GM12878 (cell line): Measurements from ENCODE around the gene AMPD3. TPM values are rescaled to one million over a fixed set of nuclear protein-coding genes. Genes with fewer than 3 reads are reported as not detected.

Experiments
- BACH1 ChIP-seq: fragments of 450-650 bp; IDR thresholded peaks from 2 replicates; pipeline ENCODE4 v1.6.1; 2017; ENCODE audit warnings: mild to moderate bottlenecking, borderline replicate concordance
- BHLHE40 ChIP-seq, 2 experiments: fragments of 450-650 bp in 1 of 2; IDR thresholded peaks; 2 replicates each; pipeline ENCODE4 v1.6.1; 2011 to 2017; ENCODE audit warnings: low read depth in 2 of 2, borderline replicate concordance in 1 of 2, improper control_type of control experiment in 1 of 2, low read length in 1 of 2, mild to moderate bottlenecking in 1 of 2
- BMI1 ChIP-seq: fragments of 450-650 bp; IDR thresholded peaks from 2 replicates; pipeline ENCODE4 v1.6.1; 2016; ENCODE audit warnings: mild to moderate bottlenecking, moderate library complexity, borderline replicate concordance
- CTCF ChIP-seq, 3 experiments: IDR thresholded peaks in 2 of 3; conservative IDR thresholded peaks in 1 of 3; 2 replicates each; pipeline ENCODE4 v1.5.1; 2011; ENCODE audit warnings: low read depth in 3 of 3, low read length in 3 of 3, mild to moderate bottlenecking in 3 of 3, control low read depth in 2 of 3, moderate library complexity in 2 of 3, inconsistent platforms in 1 of 3, mixed read lengths in 1 of 3; ENCODE audit not compliant: control insufficient read depth in 2 of 3, insufficient read depth in 1 of 3; ENCODE audit errors: extremely low read depth in 1 of 3
- DPF2 ChIP-seq: fragments of 450-650 bp; IDR thresholded peaks from 2 replicates; pipeline ENCODE4 v1.6.1; 2017; ENCODE audit warnings: mild to moderate bottlenecking
- E4F1 ChIP-seq: fragments of 450-650 bp; IDR thresholded peaks from 2 replicates; pipeline ENCODE4 v1.6.1; 2018; ENCODE audit warnings: borderline replicate concordance, mild to moderate bottlenecking; ENCODE audit not compliant: partially characterized antibody
- EGR1 ChIP-seq, 2 experiments: IDR thresholded peaks; 1 replicate in 1 of 2; 2 replicates in 1 of 2; pipeline ENCODE4 v1.6.1; 2011 to 2012; ENCODE audit warnings: low read depth in 2 of 2, low read length in 2 of 2, borderline replicate concordance in 1 of 2, mild to moderate bottlenecking in 1 of 2, moderate library complexity in 1 of 2
- GATAD2B ChIP-seq: fragments of 450-650 bp; conservative IDR thresholded peaks from 2 replicates; pipeline ENCODE4 v1.6.1; 2017; ENCODE audit warnings: low read depth, mild to moderate bottlenecking, moderate library complexity
- IKZF1 ChIP-seq: fragments of 450-650 bp; conservative IDR thresholded peaks from 2 replicates; pipeline ENCODE4 v1.6.1; 2017; ENCODE audit warnings: antibody characterized with exemption, mild to moderate bottlenecking
- KLF5 ChIP-seq: fragments of 450-650 bp; IDR thresholded peaks from 2 replicates; pipeline ENCODE4 v1.6.1; 2014; ENCODE audit warnings: mild to moderate bottlenecking; ENCODE audit not compliant: partially characterized antibody
- NR2C1 ChIP-seq: fragments of 450-650 bp; IDR thresholded peaks from 2 replicates; pipeline ENCODE4 v1.6.1; 2017; ENCODE audit warnings: antibody characterized with exemption, mild to moderate bottlenecking, moderate library complexity
- POLR2A ChIP-seq: IDR thresholded peaks from 2 replicates; pipeline ENCODE4 v1.6.1; 2011; ENCODE audit warnings: low read depth, mild to moderate bottlenecking, low read length
- POLR2AphosphoS5 ChIP-seq: IDR thresholded peaks from 2 replicates; pipeline ENCODE4 v1.6.1; 2011; ENCODE audit warnings: mild to moderate bottlenecking, low read length, inconsistent platforms
- RAD21 ChIP-seq: IDR thresholded peaks from 2 replicates; pipeline ENCODE4 v1.6.1; 2011; ENCODE audit warnings: mild to moderate bottlenecking, low read depth, low read length, moderate library complexity; ENCODE audit not compliant: insufficient read depth
- SIX5 ChIP-seq: IDR thresholded peaks from 2 replicates; pipeline ENCODE4 v1.6.1; 2011; ENCODE audit warnings: mild to moderate bottlenecking, low read depth, low read length, moderate library complexity; ENCODE audit not compliant: severe bottlenecking
- SPI1 ChIP-seq: IDR thresholded peaks from 2 replicates; pipeline ENCODE4 v1.6.1; 2011; ENCODE audit warnings: low read depth, mild to moderate bottlenecking, low read length, moderate library complexity, borderline replicate concordance; ENCODE audit not compliant: insufficient read depth
- SRF ChIP-seq, 2 experiments: IDR thresholded peaks; 2 replicates each; pipeline ENCODE4 v1.6.1; 2011; ENCODE audit warnings: low read depth in 2 of 2, low read length in 2 of 2, mild to moderate bottlenecking in 1 of 2, moderate library complexity in 1 of 2
- TAF1 ChIP-seq: IDR thresholded peaks from 2 replicates; pipeline ENCODE4 v1.6.1; 2011; ENCODE audit warnings: mild to moderate bottlenecking, low read depth, low read length, borderline replicate concordance
- TBL1XR1 ChIP-seq: IDR thresholded peaks from 2 replicates; pipeline ENCODE4 v1.6.1; 2012; ENCODE audit warnings: low read depth, low read length, improper control_type of control experiment
- polyA plus RNA-seq, 11 experiments: library from polyadenylated mRNA; depleted of rRNA in 4 of 11; unstranded in 6 of 11; stranded (reverse) in 5 of 11; fragments of >200 nt; fragmentation: Nextera tagmentation in 4 of 11; fragmentation: Illumina TruSeq in 1 of 11; extraction: Ambion mirVana in 4 of 11; extraction: Trizol in 1 of 11; gene quantifications; 1 replicate in 1 of 11; 2 replicates in 10 of 11; pipeline versions ENCODE4 v1.2.1 to v1.2.3, GENCODE V29; 2011 to 2016; ENCODE audit warnings: inconsistent platforms in 2 of 11, missing spikeins in 2 of 11, low read depth in 1 of 11
- total RNA-seq, 4 experiments: library from RNA; depleted of rRNA in 3 of 4; stranded (reverse); fragments of >200 nt in 3 of 4; fragmentation: Illumina TruSeq in 1 of 4; extraction: Trizol in 1 of 4; gene quantifications; 2 replicates each; pipeline versions ENCODE4 v1.2.1 to v1.2.3, GENCODE V29; 2013 to 2021
- TF ChIP-seq, protein P1 (sequence below): fragments of 450-650 bp; IDR thresholded peaks from 2 replicates; pipeline ENCODE4 v1.6.1; 2017; ENCODE audit warnings: mild to moderate bottlenecking, moderate library complexity

AMPD3 gene
- total and polyA plus RNA-seq, 10 of the 15 experiments (the other 5 are each of a cell fraction or from before 2014, with no cell fraction given): 5.6 to 28.6 (median 15.9) TPM

GRCh38 chr11:10540915-10541560, 86.0 kb downstream of the AMPD3 start, which contains the start of gene RNF141 (continued):
- TF ChIP-seq DPF2 (peak; percentile 62), E4F1 (no peak), POLR2AphosphoS5 (peak; percentile 84), NR2C1 (no peak), SPI1 (no peak), RAD21 (peak; percentile 47), IKZF1 (peak; percentile 73), EGR1 (IDR thresholded peaks at IDR 0.05; ENCODE audit: borderline replicate concordance in 1 of 2, low read depth in 2 of 2, low read length in 2 of 2) (0 out of 3 replicates have a peak, but pooled peaks of 1 of the 2 experiments have one; percentile 48), CTCF (IDR thresholded peaks at IDR 0.05 in 2 of 3, conservative IDR thresholded peaks at IDR 0.05 in 1 of 3; ENCODE audit: control insufficient read depth in 2 of 3, extremely low read depth in 1 of 3, insufficient read depth in 1 of 3, low read depth in 3 of 3, low read length in 3 of 3) (peak; percentile 80 to 93 (median 91); a peak in 5 of 6 replicates), TAF1 (peak; percentile 59; the same call in 1 of the 2 replicates), KLF5 (peak; percentile 59), POLR2A (peak; percentile 98), TBL1XR1 (peak; percentile 38; the same call in 1 of the 2 replicates), SIX5 (peak; percentile 37), BACH1 (peak; percentile 33; the same call in 1 of the 2 replicates), GATAD2B (peak; percentile 80; the same call in 1 of the 2 replicates), SRF (IDR thresholded peaks at IDR 0.05; ENCODE audit: low read depth in 2 of 2, low read length in 2 of 2) (peak in 1 of 2 experiments; percentile 78; a peak in 2 of 4 replicates), BMI1 (peak; percentile 95), BHLHE40 (IDR thresholded peaks at IDR 0.05; ENCODE audit: borderline replicate concordance in 1 of 2, low read depth in 2 of 2, low read length in 1 of 2) (peak; percentile 24 to 61; a peak in 2 of 4 replicates)
- TF ChIP-seq, protein P1, sequence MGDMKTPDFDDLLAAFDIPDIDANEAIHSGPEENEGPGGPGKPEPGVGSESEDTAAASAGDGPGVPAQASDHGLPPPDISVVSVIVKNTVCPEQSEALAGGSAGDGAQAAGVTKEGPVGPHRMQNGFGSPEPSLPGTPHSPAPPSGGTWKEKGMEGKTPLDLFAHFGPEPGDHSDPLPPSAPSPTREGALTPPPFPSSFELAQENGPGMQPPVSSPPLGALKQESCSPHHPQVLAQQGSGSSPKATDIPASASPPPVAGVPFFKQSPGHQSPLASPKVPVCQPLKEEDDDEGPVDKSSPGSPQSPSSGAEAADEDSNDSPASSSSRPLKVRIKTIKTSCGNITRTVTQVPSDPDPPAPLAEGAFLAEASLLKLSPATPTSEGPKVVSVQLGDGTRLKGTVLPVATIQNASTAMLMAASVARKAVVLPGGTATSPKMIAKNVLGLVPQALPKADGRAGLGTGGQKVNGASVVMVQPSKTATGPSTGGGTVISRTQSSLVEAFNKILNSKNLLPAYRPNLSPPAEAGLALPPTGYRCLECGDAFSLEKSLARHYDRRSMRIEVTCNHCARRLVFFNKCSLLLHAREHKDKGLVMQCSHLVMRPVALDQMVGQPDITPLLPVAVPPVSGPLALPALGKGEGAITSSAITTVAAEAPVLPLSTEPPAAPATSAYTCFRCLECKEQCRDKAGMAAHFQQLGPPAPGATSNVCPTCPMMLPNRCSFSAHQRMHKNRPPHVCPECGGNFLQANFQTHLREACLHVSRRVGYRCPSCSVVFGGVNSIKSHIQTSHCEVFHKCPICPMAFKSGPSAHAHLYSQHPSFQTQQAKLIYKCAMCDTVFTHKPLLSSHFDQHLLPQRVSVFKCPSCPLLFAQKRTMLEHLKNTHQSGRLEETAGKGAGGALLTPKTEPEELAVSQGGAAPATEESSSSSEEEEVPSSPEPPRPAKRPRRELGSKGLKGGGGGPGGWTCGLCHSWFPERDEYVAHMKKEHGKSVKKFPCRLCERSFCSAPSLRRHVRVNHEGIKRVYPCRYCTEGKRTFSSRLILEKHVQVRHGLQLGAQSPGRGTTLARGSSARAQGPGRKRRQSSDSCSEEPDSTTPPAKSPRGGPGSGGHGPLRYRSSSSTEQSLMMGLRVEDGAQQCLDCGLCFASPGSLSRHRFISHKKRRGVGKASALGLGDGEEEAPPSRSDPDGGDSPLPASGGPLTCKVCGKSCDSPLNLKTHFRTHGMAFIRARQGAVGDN: peak; percentile 60; the same call in 1 of the 2 replicates
